AG08396 (cell line): ENCODE results near the gene SIPA1L3.

Source experiments
- DNase-seq: peaks from one replicate; pipeline ENCODE4 v3.0.0; 2012; ENCODE audit warnings: low spot score, mixed read lengths

Gene SIPA1L3

DNA sequence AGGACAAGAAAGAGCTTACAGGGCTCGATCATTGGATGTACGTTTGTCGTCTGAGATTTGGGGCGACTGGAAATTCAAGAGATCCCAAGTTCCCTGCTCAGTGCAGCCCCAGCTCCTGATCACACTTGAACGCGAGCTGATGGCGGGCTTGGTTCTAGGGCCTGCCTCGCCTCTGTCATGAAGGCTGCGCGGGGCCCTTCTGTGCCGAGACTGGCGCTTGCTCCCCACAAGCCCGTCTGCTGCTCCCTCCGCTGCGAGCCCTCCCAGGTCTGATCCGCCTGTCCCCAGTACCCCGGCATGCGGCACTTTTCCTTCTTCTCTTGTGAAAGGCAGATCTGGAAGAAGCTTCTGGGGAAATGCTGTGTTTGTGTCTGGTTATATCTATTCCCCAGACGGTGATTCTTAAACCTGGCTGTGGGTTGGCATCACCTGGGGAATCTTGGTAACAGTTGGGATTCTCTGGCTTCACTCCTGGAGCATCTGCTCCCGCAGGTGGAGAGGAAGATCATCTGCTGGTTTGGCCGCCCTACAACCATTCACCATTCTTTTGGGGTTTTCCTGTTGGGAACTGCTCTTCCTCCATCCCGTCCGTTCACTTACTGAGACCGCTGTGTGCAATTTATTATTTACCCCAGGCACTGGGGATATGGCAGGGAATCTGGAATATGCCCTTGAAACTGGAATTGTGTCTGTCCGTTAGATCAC lies 43.6 kb downstream of the SIPA1L3 start:
- no peak for DNase-seq

DNA sequence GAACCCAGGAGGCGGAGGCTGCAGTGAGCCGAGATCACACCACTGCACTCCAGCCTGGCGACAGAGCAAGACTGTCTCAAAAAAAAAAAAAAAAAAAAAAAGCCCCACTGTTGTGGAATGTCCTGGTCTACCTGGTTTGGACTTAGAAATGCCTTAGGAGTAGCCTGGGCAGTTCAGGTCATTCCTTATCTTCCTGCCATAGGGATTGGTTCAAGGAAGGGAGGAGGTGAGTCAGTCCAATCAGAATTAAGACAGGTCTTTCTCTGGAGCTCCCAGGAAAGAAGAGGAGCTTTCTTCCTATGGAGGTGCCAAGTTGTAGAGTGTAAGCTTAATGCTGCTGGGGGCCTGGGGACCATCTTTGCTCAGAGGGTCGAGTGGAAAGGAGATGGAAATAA lies 44.8 kb downstream of the SIPA1L3 start:
- no peak for DNase-seq

DNA sequence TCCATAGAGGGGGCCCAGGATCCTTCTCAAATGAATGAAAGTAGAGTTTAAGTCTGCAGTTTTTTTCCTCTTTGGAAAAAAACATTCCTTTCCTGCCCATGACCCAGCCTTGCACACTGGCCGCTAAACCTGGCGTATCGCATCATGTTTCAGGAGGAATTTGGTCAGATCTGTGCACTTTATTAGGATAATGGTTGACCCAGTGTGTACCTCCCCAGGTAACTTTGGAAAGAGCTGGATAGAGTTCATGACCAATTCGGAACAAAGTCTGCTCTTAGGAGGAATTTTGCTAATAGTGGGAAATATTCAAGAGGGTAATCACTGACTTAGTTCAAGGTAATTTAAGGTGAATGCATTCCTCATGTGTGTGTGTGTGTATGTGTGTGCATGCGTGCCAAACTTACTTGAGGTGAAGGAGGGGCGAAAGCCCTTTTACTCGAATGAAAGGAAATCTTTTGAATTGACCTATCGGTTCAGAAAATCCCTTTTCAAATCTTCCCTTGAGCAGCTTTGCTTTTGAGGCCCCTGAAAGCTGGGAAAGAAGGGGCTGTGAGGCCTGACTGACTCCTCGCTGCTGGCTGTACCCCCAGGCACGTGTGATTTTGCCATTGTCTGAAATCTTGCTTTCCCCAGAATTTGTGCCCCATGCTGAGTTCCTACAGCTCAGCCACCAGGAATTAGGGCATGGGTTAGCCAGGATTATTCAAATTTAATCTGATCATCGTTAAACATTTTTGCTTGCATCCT lies 46.3 kb downstream of the SIPA1L3 start:
- DNase-seq: no peak

DNA sequence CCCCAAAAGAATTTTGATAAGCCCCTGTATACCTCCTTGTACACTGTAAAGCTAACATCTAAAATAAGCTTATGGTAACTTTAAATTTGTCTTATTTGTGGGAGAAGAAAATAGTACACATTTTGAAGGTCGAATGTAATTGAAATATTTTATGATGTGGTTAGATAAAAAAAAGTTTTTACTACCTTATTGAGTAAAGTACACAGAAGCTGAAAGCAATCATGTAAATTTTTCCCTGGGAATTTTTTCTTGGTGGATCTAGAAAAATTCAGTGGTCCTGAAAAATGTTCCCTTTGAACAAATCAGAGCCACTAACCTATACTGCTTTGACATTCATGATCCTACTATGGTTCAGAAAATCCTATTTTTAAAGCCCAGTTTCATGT lies 46.9 kb downstream of the SIPA1L3 start:
- DNase-seq: no peak

DNA sequence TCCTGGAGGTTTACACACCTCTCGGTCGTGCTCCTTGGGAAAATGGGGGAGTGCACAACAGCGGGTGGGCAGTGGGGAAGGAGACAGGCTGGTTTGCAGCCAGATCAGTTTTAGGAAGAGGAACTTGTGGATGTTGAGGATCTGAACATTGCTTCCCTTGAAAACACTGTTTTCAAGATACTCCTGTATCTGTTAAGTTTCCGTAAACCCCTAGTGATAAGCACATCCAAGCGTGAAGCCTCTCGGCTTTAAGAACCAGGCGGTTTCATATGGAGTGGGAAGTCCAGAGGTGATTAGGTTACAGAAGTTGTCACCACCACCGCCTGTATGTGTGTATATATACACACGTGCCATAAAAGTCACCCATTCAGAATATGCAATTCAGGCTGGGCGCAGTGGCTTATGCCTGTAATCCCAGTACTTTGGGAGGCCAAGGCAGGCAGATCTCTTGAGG lies 47.4 kb downstream of the SIPA1L3 start:
- DNase-seq: no peak

DNA sequence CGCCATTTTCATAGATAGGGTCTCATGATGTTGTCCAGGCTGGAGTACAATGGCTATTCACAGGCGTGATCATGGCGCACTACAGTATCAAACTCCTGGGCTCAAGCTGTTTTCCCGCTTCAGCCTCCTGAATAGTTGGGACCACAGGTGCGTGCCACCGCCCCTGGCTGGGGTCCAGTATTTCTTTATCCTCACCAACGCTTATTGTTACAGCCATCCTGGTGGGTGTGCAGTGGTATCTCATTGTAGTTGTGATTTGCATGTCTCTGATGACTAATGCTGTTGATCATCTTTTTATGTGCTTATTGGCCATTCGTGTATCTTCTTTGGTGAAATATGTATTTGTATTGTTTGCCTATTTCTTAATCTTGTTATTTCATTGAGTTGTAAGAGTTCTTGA lies 49.0 kb downstream of the SIPA1L3 start:
- no peak for DNase-seq

DNA sequence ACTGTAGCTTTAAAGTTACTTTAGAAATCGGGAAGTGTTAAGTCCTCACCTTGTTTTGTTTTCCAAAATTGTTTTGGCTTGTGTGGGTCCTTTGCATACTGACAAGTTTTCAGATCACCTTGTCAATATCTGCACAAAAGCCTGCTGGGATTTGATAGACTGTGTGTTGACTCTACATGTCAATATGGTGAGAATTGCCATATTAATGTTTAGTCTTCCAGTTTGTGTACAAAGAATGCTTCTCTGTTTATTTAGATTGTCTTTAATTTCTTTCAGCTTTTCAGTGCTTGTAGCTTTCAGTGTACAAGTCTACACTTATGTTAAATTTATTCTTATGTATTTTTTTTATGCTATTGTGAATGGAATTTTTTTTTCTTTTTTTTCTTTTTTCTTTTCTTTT lies 50.2 kb downstream of the SIPA1L3 start:
- no peak for DNase-seq

DNA sequence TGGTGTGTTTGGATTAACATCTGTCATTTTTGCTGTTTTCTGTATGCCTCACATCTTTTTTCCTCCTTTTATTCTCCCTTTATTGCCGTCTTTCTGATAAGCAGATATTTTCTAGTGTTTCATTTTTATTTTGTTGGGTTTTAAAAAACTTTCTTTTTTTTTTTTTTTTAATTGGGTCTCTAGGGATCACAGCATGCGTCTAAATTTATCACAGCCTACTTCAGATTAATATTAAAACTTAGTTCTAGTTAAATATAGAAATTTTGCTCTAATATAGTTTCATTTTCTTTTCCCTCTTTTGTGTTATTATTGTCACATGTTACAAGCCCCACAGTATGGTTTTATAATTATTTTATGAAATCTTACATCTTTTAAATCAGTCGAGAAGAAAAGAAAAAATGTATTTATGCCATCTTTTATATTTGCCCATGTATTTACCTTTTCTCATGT lies 52.7 kb downstream of the SIPA1L3 start:
- no peak for DNase-seq

DNA sequence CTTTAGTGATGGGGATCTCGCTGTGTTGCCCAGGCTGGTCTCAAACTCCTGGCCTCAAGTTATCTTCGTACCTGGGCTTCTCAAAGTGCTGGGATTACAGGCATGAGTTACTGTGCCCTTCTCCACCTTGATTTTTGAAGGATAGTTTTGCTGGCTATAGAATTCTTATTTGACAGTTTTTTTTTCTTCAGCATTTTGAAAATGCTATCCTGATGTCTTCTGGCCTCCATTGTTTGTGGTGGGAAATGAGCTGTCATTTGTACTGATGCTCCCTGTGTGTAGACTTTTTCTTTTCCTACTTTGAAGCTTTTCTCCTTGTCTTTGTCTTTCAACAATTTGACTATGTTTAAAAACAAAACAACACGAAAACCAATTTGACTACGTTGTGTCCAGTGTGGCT lies 54.2 kb downstream of the SIPA1L3 start:
- no peak for DNase-seq

DNA sequence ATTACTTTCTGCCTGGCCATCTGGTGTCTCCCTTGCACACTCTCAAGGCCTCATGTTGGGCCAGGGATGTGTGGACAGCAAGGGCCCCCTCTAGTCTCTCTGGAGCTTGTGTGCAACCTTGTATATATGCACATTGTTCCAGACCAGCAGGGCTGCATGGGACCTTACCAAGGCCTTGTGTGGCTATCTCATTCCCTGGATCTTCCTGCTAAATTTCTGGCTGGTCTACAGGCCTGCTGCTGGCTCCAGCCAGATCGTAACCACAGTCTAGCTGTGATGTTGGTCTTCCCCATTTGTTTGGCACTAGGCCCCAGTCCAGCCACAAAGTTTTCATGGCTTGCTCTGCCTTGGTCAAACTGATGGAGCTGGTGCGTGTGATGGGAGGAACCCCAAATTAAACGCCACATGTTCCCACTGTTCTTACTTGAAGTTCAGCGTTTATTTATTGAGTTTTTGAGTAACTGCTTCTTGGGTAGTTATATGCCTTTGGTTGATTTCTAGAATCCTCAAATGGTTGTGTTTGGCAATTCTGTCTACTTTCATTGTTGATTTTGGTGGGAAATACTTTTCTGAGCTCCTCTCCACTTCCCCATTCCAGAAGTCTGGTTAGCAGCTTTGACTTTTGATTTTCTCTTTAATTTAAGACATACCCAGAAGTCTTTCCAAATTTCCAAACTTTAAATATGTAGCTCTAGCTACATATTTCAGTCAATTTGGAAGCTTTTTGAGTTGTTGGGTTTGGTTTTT lies 56.4 kb downstream of the SIPA1L3 start:
- DNase-seq: peak; percentile 50

DNA sequence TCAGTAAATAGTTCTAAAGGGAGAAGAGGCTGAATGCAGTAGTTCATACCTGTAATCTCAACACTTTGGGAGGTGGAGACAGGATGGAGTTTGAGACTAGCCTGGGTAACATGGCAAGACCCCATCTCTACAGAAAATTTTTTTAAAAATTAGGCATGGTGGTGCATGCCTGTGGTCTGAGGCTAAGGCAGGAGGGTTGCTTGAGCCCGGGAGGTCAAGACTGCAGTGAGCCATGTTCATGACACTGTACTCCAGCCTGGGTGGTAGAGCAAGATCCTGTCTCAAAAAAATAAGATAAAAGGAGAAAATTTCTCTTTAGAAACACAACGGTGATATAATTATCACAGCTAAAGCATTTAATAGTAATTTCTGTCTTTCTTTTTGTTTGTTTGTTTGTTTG lies 57.1 kb downstream of the SIPA1L3 start:
- no peak for DNase-seq

DNA sequence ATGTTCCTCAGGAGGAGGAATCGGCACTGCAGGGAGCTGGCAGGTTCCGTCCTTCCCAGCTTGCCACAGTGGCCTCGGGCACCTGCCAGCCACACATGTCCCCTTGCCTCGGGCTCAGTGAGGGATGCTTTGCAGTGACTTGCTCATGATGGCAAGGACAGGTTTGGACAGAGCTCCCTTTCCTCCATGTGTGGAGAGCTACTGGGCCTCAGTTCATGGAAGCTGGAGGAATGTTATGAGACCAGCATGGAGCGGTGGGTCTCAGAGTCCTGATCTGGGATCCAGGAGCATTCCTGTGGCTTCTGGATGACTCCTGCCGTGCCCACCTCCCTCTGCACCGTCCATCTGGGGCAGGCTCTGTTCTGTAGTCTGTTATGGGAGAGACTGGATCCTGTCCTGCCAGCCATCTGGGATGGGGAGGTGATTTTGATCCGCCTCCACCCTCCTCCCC lies 59.2 kb downstream of the SIPA1L3 start:
- DNase-seq: no peak

DNA sequence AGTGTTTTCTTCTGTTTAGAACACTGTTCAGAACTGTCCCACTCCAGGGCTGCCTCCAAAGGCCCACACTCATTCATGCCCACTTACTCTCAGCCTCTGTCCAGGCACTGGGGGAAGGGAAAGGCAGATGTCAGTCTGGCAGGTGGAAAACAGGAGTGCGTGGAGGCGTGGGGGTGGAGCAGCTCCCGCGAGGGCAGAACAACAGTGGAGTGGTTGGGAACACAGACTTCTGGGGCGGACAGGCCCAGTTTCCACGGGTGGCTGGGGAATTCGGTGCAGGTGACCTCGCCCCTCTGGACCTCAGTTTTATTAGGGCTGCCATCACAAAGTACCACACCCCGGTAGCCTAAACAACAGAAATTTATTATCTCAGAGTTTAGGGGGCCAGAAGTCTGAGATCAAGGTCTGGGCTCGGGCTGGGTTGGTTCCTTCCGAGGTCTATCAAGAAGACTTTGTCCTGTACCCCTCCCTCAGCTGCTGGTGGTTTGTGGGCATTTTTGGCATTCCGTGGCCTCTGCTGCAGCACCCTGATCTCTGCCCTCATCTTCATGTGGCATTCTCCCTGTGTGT lies 59.7 kb downstream of the SIPA1L3 start:
- DNase-seq: no peak

DNA sequence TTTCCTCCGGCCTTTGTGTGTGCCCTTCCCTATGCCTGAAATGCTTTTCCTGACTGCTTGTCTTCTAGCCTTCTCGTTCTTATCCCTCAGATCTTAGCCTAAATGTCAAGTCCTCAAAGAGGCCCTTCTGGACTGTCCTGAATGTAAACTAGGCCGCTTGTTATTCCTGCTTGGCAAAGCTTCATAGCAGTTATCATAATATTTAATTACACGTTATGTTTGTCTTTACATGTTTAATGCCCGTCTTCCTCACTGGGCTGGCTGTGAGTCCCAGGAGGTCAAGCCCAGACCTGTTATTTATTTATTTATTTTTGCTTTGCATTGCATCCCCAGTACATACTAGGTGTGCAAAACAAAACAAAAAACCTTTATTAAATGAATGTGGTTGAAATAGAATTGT lies 62.7 kb downstream of the SIPA1L3 start:
- DNase-seq: no peak

DNA sequence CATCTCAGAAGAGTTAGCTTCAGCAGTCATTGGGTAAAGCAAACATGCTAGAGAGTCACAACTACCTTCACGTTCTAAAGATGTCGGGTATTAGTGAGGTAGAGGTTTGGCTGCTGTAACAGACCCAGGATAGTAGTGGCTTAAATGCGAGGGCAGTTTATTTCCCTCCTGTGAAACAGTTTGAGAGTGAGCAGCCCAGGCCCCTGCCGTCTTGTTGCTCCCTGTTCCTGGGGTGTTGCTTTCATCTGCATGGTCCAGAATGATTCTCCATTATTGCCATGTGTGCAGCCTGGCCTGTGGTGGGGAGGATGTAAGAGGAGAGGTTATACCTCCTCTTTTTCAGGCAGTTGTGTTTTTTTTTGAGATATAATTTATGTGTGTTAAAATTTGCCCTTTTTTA lies 63.7 kb downstream of the SIPA1L3 start:
- DNase-seq: no peak

DNA sequence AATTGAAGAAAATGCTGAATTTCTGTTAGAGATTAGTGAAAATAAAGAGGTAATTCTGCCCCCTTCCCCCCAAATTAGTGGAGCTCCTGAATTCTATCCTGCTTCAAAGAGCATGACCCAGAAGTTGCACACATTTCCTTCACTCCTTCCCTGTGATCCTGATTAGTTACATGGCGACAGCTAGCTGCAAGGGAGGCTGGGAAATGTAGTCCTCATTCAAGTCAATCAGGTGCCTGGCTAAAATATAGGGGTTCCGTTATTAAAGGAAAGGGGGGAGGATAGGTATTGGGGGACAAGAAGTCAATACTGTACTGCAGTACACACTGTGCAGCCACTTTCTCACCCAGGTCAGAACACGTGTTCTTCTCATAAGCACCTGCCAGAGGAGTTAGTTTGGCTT lies 65.8 kb downstream of the SIPA1L3 start:
- DNase-seq: no peak

DNA sequence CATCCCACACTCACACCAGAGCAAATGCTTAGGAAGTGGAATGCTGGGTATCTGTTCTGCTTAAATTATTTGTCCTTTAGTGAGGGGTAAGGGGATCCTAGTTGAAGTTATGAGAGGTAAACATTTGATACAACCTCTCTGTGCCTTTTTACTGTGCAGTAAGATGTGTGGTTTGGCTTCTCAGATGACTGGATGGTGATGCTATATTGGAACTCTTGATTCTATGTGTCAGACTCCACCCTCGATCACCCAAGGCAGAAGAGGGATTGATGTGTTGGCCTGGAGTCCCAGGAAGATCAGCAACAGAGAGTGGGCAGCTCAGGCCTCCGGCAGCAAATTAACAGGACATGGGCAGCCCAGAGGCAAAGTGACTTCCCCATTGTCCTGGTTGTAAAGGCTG lies 66.7 kb downstream of the SIPA1L3 start:
- no peak for DNase-seq

DNA sequence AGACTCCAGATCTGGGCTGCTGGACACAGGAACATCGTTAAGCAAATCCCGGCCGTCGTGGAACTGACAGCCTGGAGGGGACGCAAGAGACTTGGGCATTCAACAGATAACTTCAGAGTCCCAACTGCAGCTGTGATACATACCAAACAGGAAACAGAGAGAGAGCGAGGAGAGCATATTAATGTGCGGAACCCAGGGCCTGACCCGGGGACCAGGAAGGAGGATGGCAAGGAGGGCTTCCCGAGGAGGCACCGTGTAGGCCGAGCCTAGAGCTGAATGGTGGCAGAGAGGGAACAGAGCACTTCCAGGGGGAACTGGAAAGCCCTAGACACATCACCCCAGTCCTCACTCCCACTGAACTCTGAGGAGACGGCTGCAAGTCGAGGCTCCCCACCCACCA lies 68.1 kb downstream of the SIPA1L3 start:
- no peak for DNase-seq

DNA sequence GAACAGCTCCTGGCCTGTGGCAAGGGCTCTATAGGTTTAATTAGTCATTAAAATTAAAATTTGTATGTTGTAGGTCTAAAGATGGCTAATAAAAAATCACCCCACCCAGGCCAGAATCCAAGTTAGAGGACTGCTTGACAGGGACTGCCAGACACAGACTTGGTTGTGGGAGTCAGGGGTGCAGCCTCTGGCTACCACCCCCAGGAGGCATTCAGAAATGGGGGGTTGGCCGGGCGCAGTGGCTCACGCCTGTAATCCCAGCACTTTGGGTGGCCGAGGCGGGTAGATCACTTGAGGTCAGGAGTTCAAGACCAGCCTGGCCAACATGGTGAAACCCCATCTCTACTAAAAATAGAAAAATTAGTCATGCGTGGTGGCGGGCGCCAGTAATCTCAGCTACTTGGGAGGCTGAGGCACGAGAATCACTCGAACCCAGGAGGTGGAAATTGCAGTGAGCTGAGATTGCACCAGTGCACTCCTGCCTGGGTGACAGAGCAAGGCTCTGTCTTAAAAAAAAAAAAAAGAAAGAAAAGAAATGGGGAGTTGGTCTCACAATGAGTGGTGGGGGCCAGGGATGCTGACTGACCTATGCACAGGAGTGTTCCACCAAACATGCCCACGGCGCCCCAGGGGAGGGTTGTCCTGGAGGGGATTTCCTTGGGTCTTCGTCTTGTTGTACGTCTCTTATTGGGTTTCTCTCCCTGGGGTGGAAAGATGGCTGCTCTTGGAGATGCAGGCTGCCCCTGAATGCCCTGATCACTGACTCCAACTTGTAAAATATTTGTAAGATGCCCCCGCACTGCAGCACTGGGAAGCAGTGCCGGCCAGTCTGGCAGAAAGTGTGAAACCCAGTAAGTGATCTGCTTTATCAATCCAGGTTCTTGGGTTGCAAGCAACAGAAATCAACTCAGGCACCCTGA lies 68.8 kb downstream of the SIPA1L3 start:
- DNase-seq: no peak

DNA sequence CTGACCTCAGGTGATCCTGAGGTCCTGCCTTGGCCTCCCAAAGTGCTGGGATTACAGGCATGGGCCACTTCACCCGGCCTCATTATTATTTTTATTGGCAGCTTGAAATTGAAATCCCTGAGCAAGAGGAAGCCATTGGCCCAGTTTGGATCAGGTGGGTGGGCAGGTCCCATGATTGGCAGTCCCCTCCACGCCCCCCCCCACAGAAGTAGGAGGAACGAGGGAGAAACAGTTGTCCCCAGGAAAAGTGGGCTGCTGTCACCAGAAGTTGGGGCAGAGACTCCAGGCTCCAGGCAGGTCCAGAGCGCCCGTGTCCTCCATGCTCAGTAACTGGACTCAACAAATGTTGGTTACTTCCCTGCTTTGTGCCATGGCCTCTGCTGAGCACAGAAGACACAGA lies 70.4 kb downstream of the SIPA1L3 start:
- DNase-seq: no peak

DNA sequence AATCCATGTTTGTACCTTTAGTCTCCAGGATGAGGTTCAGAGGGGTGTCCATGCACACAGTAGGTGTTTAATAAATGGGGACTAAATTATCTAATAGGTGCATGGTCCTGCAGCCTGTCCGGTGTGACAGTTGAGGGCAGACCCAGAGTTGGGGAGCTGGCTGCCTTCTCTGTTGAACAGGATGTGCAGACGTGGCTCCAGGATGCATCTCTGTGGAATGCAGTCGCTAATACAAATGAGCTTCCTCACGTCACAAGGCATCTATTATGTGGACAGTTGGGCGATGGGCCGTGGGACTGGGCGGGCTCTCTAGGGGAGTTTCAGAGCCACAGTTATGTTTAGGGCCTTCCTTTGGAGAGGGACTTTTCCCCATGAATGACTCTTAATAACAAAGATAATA lies 71.0 kb downstream of the SIPA1L3 start:
- DNase-seq: no peak
